ENCODE results near the gene TSPAN11. TPM values are rescaled to one million over a fixed set of nuclear protein-coding genes. Genes with fewer than 3 reads are reported as not detected.

Gene TSPAN11
- total and polyA plus RNA-seq, 2 of the 8 experiments (the other 6 are each of a cell fraction or from before 2014, with no cell fraction given), result 3.9 to 8.2 TPM

DNA sequence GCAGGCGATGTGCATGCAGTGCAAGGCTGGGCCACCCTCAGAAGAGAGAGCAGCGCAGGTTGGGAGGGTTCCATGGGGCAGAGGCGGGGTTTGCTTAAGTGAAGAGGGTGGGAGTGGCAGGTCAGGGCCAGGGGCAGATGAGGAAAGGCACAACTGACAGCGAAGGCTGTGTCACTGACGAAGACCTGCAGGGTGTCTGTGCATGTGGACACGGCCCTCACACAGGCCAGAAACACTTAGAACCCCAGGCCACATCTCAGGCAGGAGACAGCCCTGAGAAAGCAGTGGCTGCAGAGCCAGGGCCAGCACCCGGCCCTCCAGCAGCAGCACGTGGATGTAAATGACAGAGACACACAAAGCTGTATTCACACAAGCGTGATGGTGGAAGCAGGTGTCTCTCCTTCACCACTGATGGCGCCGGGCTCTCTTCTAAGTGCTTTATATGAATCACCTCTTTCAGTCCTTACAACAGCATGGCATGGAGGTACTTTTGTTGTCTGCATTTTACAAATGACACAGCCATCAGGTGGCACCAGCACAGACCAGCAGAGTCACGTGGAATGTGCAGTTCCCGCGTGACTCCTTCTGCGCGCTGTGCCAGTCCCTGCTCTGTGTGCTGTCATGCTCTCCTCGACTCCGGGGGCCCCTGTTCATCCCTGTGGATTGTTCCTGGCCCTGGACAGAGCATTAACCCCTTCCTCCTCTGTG, 54.6 kb downstream of the TSPAN11 start:
- H4K8ac ChIP-seq (ENCODE audit: extremely low read depth, insufficient read depth, low read length), result no peak overlapping the region; the same call in 1 of the 2 replicates
- no peak overlapping the region for H3K4me2 ChIP-seq (ENCODE audit: insufficient read depth in 1 of 2, low read depth in 2 of 2, low read length in 2 of 2)
- no peak overlapping the region for H4K91ac ChIP-seq (replicated peaks; ENCODE audit: insufficient read length, low read length)
- H3K79me2 ChIP-seq (ENCODE audit: control insufficient read depth in 1 of 2, insufficient read depth in 2 of 2, low read length in 2 of 2), result no peaks in the 10 kb centered on the region
- H3K27ac ChIP-seq (ENCODE audit: low read depth, low read length), result no peak overlapping the region
- no peak overlapping the region for H3K14ac ChIP-seq (ENCODE audit: insufficient read length)
- FAIRE-seq (no peak), DNase-seq (ENCODE audit: low read depth in 1 of 2, low spot score in 2 of 2) (no peak)
- H3K56ac ChIP-seq (replicated peaks; ENCODE audit: insufficient read length, low read depth, low read length), result no peak overlapping the region
- H3K18ac ChIP-seq (ENCODE audit: extremely low read depth, low read length), result no peak overlapping the region
- H3K27me3 ChIP-seq (replicated peaks in 1 of 4; ENCODE audit: control insufficient read depth in 3 of 4, extremely low read depth in 1 of 4, insufficient read depth in 3 of 4, low read length in 3 of 4), result no peaks in the 10 kb centered on the region
- H4K5ac ChIP-seq (ENCODE audit: insufficient read length, low read depth, low read length), result no peak overlapping the region
- no peaks in the 10 kb centered on the region for H3K9me3 ChIP-seq (ENCODE audit: insufficient read depth in 2 of 2, low read depth in 1 of 2, low read length in 1 of 2)
- CTCF ChIA-PET (ENCODE audit: partially characterized antibody), result interaction anchor here (0.8 to 21.1 kb wide), 7 partner anchors 10 to 132 kb away, joined by 3 to 385 read pairs (median 4); no protein-coding TSS in a partner anchor
- H3K4me3 ChIP-seq (ENCODE audit: extremely low read depth in 1 of 4, insufficient read depth in 2 of 4, low read depth in 3 of 4, low read length in 4 of 4), result no peak overlapping the region
- no peak overlapping the region for H3K9ac ChIP-seq (replicated peaks in 1 of 4; ENCODE audit: extremely low read depth in 1 of 4, low read depth in 3 of 4, low read length in 3 of 4)
- 0 out of 2 replicates have a peak overlapping the region, but pooled peaks have one; percentile 5 for H2BK5ac ChIP-seq (ENCODE audit: low read depth, low read length)
- H3K79me1 ChIP-seq (ENCODE audit: low read depth, low read length), result no peaks in the 10 kb centered on the region
- POLR2A ChIA-PET (ENCODE audit: partially characterized antibody), result interaction anchor here (1.0 kb wide), 1 partner anchor 15 kb away, joined by 3 read pairs; no protein-coding TSS in a partner anchor
- H3K36me3 ChIP-seq (ENCODE audit: control insufficient read depth in 2 of 4, insufficient read depth in 4 of 4, low read length in 3 of 4), result no peaks in the 10 kb centered on the region
- no peak overlapping the region for H2BK15ac ChIP-seq (ENCODE audit: low read length)
- H2AFZ ChIP-seq (ENCODE audit: low read length), result no peak overlapping the region
- WGBS, 2 experiments (ENCODE audit: extremely low coverage in 1 of 2, insufficient coverage in 1 of 2, insufficient read length in 1 of 2, insufficient replicate concordance in 2 of 2, low coverage in 1 of 2, low lambda C conversion rate in 2 of 2, missing lambda C conversion rate in 1 of 2), result 88% methylated on average over 18 of the region's 18 CpGs; no CpG with 5 or more reads in 1 of the 2 experiments
- no peak overlapping the region for H2BK20ac ChIP-seq (ENCODE audit: low read length)
- no peak overlapping the region for H2BK12ac ChIP-seq (ENCODE audit: low read depth, low read length)
- no peak overlapping the region for H2AK5ac ChIP-seq (ENCODE audit: low read depth, low read length)
- H3K4me1 ChIP-seq (replicated peaks in 1 of 4; ENCODE audit: control insufficient read depth in 3 of 4, insufficient read depth in 4 of 4, low read length in 3 of 4), result peaks cover 2 to 14% (median 7%) of the 10 kb centered on the region in 4 experiments
- no peak overlapping the region for H3K23ac ChIP-seq (ENCODE audit: insufficient read length)
- no peaks in the 10 kb centered on the region for H3K23me2 ChIP-seq (ENCODE audit: low read depth, low read length)
- H4K20me1 ChIP-seq (replicated peaks in 1 of 2; ENCODE audit: control insufficient read depth in 1 of 2, insufficient read depth in 2 of 2, low read length in 2 of 2), result peaks cover 0 to 7% of the 10 kb centered on the region in 2 experiments
- H2BK120ac ChIP-seq (replicated peaks; ENCODE audit: low read depth, low read length), result no peak overlapping the region
- H3K4ac ChIP-seq (replicated peaks; ENCODE audit: insufficient read length, low read depth, low read length), result no peak overlapping the region
- TF ChIP-seq, protein P1, sequence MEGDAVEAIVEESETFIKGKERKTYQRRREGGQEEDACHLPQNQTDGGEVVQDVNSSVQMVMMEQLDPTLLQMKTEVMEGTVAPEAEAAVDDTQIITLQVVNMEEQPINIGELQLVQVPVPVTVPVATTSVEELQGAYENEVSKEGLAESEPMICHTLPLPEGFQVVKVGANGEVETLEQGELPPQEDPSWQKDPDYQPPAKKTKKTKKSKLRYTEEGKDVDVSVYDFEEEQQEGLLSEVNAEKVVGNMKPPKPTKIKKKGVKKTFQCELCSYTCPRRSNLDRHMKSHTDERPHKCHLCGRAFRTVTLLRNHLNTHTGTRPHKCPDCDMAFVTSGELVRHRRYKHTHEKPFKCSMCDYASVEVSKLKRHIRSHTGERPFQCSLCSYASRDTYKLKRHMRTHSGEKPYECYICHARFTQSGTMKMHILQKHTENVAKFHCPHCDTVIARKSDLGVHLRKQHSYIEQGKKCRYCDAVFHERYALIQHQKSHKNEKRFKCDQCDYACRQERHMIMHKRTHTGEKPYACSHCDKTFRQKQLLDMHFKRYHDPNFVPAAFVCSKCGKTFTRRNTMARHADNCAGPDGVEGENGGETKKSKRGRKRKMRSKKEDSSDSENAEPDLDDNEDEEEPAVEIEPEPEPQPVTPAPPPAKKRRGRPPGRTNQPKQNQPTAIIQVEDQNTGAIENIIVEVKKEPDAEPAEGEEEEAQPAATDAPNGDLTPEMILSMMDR (IDR thresholded peaks at IDR 0.05; ENCODE audit: control extremely low read depth in 1 of 3, insufficient read depth in 1 of 3, low read depth in 1 of 3, low read length in 3 of 3), result no peak
- no peak for TF ChIP-seq RBBP5 (IDR thresholded peaks at IDR 0.05; ENCODE audit: borderline replicate concordance, low read depth, low read length)
- TF ChIP-seq ZNF274 (IDR thresholded peaks at IDR 0.05; ENCODE audit: borderline replicate concordance, extremely low read depth, low read length), result no peak
- TF ChIP-seq EP300 (IDR thresholded peaks at IDR 0.05; ENCODE audit: borderline replicate concordance in 1 of 2, low read depth in 2 of 2, low read length in 2 of 2), result no peak
- no peak for TF ChIP-seq SIN3A (conservative IDR thresholded peaks at IDR 0.05 in 1 of 2, IDR thresholded peaks at IDR 0.05 in 1 of 2; ENCODE audit: low read depth in 1 of 2, low read length in 2 of 2)
- no peak for TF ChIP-seq CHD2 (IDR thresholded peaks at IDR 0.05; ENCODE audit: low read length)
- TF ChIP-seq SIRT6 (IDR thresholded peaks at IDR 0.05; ENCODE audit: low read length), result no peak
- TF ChIP-seq POU5F1 (IDR thresholded peaks at IDR 0.05; ENCODE audit: low read depth, low read length), result no peak
- no peak for TF ChIP-seq GTF2F1 (IDR thresholded peaks at IDR 0.05; ENCODE audit: borderline replicate concordance, low read depth, low read length)
- TF ChIP-seq BRCA1 (IDR thresholded peaks at IDR 0.05; ENCODE audit: low read depth, low read length), result no peak

Data from H1 (cell line).